GM12891 (cell line): Measurements from ENCODE around the gene ZFP91.

Source experiments
- POLR2A ChIP-seq: IDR thresholded peaks from 2 replicates; pipeline ENCODE4 v1.6.1; 2011; ENCODE audit warnings: low read depth, low read length, control low read depth
- POLR2AphosphoS5 ChIP-seq: IDR thresholded peaks from 2 replicates; pipeline ENCODE4 v1.6.1; 2011; ENCODE audit warnings: low read depth, low read length, control low read depth
- SPI1 ChIP-seq: IDR thresholded peaks from 2 replicates; pipeline ENCODE4 v1.6.1; 2011; ENCODE audit warnings: low read depth, low read length, control low read depth
- TAF1 ChIP-seq: IDR thresholded peaks from 2 replicates; pipeline ENCODE4 v1.6.1; 2011; ENCODE audit warnings: low read depth, low read length, control low read depth

- TF ChIP-seq POLR2A (no peak), TAF1 (no peak), POLR2AphosphoS5 (no peak), SPI1 (no peak)
Observed at GRCh38 chr11:58625826-58626460, 47.1 kb downstream of the ZFP91 start.
